IPS-20b (cell line): ENCODE results near the gene OFD1.

Experiments used
- H3K27ac ChIP-seq: one replicate; pipeline ENCODE4 v1.5.1; 2013; ENCODE audit warnings: low read length
- H3K27me3 ChIP-seq: 2 replicates; pipeline ENCODE4 v1.6.1; 2013; ENCODE audit warnings: mild to moderate bottlenecking, low read length, inconsistent platforms; ENCODE audit not compliant: insufficient read depth
- H3K36me3 ChIP-seq: 2 replicates; pipeline ENCODE4 v1.6.1; 2013; ENCODE audit warnings: low read depth, mild to moderate bottlenecking, inconsistent platforms, low read length, moderate library complexity; ENCODE audit not compliant: insufficient read depth
- H3K4me1 ChIP-seq: 2 replicates; pipeline ENCODE4 v1.6.1; 2013; ENCODE audit warnings: mild to moderate bottlenecking, control low read depth, inconsistent platforms, low read length, moderate library complexity; ENCODE audit not compliant: insufficient read depth
- H3K4me3 ChIP-seq: 2 replicates; pipeline ENCODE4 v1.5.1; 2013; ENCODE audit warnings: mild to moderate bottlenecking, low read length, inconsistent platforms
- H3K9ac ChIP-seq: 2 replicates; pipeline ENCODE4 v1.6.1; 2013; ENCODE audit warnings: low read depth, mild to moderate bottlenecking, inconsistent platforms, low read length, moderate library complexity
- H3K9me3 ChIP-seq: 2 replicates; pipeline ENCODE4 v1.6.1; 2013; ENCODE audit warnings: mild to moderate bottlenecking, low read depth, low read length, inconsistent platforms; ENCODE audit not compliant: insufficient read depth

Gene OFD1

GRCh38 chrX:13693341-13693961 is 41.1 kb upstream of the OFD1 start:
- Histone ChIP-seq H3K4me3 (no peak overlapping the region), H3K27ac (no peak overlapping the region), H3K4me1 (peaks cover 23% of the 10 kb centered on the region), H3K9ac (peak overlapping the region; percentile 51; the same call in 1 of the 2 replicates), H3K9me3 (no peaks in the 10 kb centered on the region), H3K27me3 (peaks cover 3% of the 10 kb centered on the region), H3K36me3 (no peaks in the 10 kb centered on the region)

GRCh38 chrX:13694359-13694758 is 40.2 kb upstream of the OFD1 start:
- Histone ChIP-seq H3K9ac (no peak overlapping the region), H3K4me3 (no peak overlapping the region), H3K4me1 (peaks cover 23% of the 10 kb centered on the region), H3K27ac (no peak overlapping the region), H3K27me3 (no peaks in the 10 kb centered on the region), H3K36me3 (no peaks in the 10 kb centered on the region), H3K9me3 (no peaks in the 10 kb centered on the region)

GRCh38 chrX:13694983-13695382 is 39.6 kb upstream of the OFD1 start:
- H3K4me3 ChIP-seq: no peak overlapping the region
- H3K9me3 ChIP-seq: no peaks in the 10 kb centered on the region
- H3K9ac ChIP-seq: no peak overlapping the region
- no peaks in the 10 kb centered on the region for H3K36me3 ChIP-seq
- H3K4me1 ChIP-seq: peaks cover 23% of the 10 kb centered on the region
- no peak overlapping the region for H3K27ac ChIP-seq
- H3K27me3 ChIP-seq: no peaks in the 10 kb centered on the region

GRCh38 chrX:13695601-13696115 is 38.9 kb upstream of the OFD1 start:
- Histone ChIP-seq H3K4me1 (peaks cover 19% of the 10 kb centered on the region), H3K27me3 (no peaks in the 10 kb centered on the region), H3K9ac (no peak overlapping the region), H3K4me3 (no peak overlapping the region), H3K36me3 (no peaks in the 10 kb centered on the region), H3K9me3 (no peaks in the 10 kb centered on the region), H3K27ac (no peak overlapping the region)

- Histone ChIP-seq H3K36me3 (0 out of 2 replicates have a peak, but pooled peaks cover 5% of the 10 kb centered on the region), H3K27me3 (no peaks in the 10 kb centered on the region), H3K9ac (no peak overlapping the region), H3K9me3 (no peaks in the 10 kb centered on the region), H3K27ac (no peak overlapping the region), H3K4me3 (no peak overlapping the region), H3K4me1 (peaks cover 27% of the 10 kb centered on the region)
These were observed 37.1 kb upstream of the OFD1 start for GRCh38 chrX:13697455-13697854.

- H3K36me3 ChIP-seq: 0 out of 2 replicates have a peak, but pooled peaks cover 5% of the 10 kb centered on the region
- H3K9me3 ChIP-seq: no peaks in the 10 kb centered on the region
- H3K27me3 ChIP-seq: no peaks in the 10 kb centered on the region
- H3K4me3 ChIP-seq: no peak overlapping the region
- peaks cover 22% of the 10 kb centered on the region for H3K4me1 ChIP-seq
- H3K9ac ChIP-seq: no peak overlapping the region
- H3K27ac ChIP-seq: no peak overlapping the region
These were observed 36.6 kb upstream of the OFD1 start for GRCh38 chrX:13697976-13698375.

- Histone ChIP-seq H3K27me3 (no peaks in the 10 kb centered on the region), H3K4me3 (no peak overlapping the region), H3K36me3 (0 out of 2 replicates have a peak, but pooled peaks cover 5% of the 10 kb centered on the region), H3K9me3 (no peaks in the 10 kb centered on the region), H3K9ac (no peak overlapping the region), H3K4me1 (peaks cover 18% of the 10 kb centered on the region), H3K27ac (no peak overlapping the region)
These were observed 36.1 kb upstream of the OFD1 start for GRCh38 chrX:13698432-13698831.

GRCh38 chrX:13699183-13699826 is 35.2 kb upstream of the OFD1 start:
- Histone ChIP-seq H3K9ac (no peak overlapping the region), H3K9me3 (no peaks in the 10 kb centered on the region), H3K27ac (no peak overlapping the region), H3K27me3 (no peaks in the 10 kb centered on the region), H3K4me1 (peaks cover 11% of the 10 kb centered on the region), H3K4me3 (no peak overlapping the region), H3K36me3 (0 out of 2 replicates have a peak, but pooled peaks cover 8% of the 10 kb centered on the region)

- Histone ChIP-seq H3K36me3 (0 out of 2 replicates have a peak, but pooled peaks cover 8% of the 10 kb centered on the region), H3K27ac (no peak overlapping the region), H3K4me1 (peaks cover 8% of the 10 kb centered on the region; the same call in 1 of the 2 replicates), H3K27me3 (no peaks in the 10 kb centered on the region), H3K4me3 (no peak overlapping the region), H3K9ac (no peak overlapping the region), H3K9me3 (no peaks in the 10 kb centered on the region)
These were observed 34.2 kb upstream of the OFD1 start for GRCh38 chrX:13700380-13700779.

GRCh38 chrX:13702111-13702789 is 32.3 kb upstream of the OFD1 start:
- Histone ChIP-seq H3K27ac (no peak overlapping the region), H3K4me1 (peaks cover 8% of the 10 kb centered on the region; the same call in 1 of the 2 replicates), H3K36me3 (peaks cover 14% of the 10 kb centered on the region; the same call in 1 of the 2 replicates), H3K4me3 (no peak overlapping the region), H3K9me3 (no peaks in the 10 kb centered on the region), H3K27me3 (no peaks in the 10 kb centered on the region), H3K9ac (peak overlapping the region; percentile 41; the same call in 1 of the 2 replicates)

GRCh38 chrX:13703135-13703534 is 31.4 kb upstream of the OFD1 start:
- no peak overlapping the region for H3K9ac ChIP-seq
- peaks cover 8% of the 10 kb centered on the region; the same call in 1 of the 2 replicates for H3K4me1 ChIP-seq
- H3K27me3 ChIP-seq: no peaks in the 10 kb centered on the region
- no peak overlapping the region for H3K27ac ChIP-seq
- H3K4me3 ChIP-seq: no peak overlapping the region
- no peaks in the 10 kb centered on the region for H3K9me3 ChIP-seq
- peaks cover 14% of the 10 kb centered on the region; the same call in 1 of the 2 replicates for H3K36me3 ChIP-seq
